Glutamatergic neuron (in vitro differentiated cells): ENCODE data around the gene PCP2. TPM values are rescaled to one million over a fixed set of nuclear protein-coding genes. Genes with fewer than 3 reads are reported as not detected.

Experiments
- DNase-seq: peaks from one replicate; pipeline ENCODE4 v3.0.0; 2022
- H3K27ac Mint-ChIP-seq: one replicate; pipeline ENCODE4 v1.8.0; 2020; ENCODE audit warnings: mild to moderate bottlenecking, mixed read lengths, inconsistent platforms; ENCODE audit not compliant: unreplicated experiment
- H3K27me3 Mint-ChIP-seq: one replicate; pipeline ENCODE4 v1.8.0; 2020; ENCODE audit warnings: mild to moderate bottlenecking, moderate library complexity, mixed read lengths, inconsistent platforms; ENCODE audit not compliant: unreplicated experiment
- H3K36me3 Mint-ChIP-seq: one replicate; pipeline ENCODE4 v1.8.0; 2020; ENCODE audit warnings: mild to moderate bottlenecking, mixed read lengths, inconsistent platforms; ENCODE audit not compliant: unreplicated experiment
- H3K4me1 Mint-ChIP-seq: one replicate; pipeline ENCODE4 v1.8.0; 2020; ENCODE audit warnings: mild to moderate bottlenecking, low read depth, mixed read lengths, inconsistent platforms; ENCODE audit not compliant: unreplicated experiment
- H3K4me3 Mint-ChIP-seq: one replicate; pipeline ENCODE4 v1.8.0; 2020; ENCODE audit warnings: mild to moderate bottlenecking, mixed read lengths, inconsistent platforms; ENCODE audit not compliant: unreplicated experiment
- H3K9me3 Mint-ChIP-seq: one replicate; pipeline ENCODE4 v1.8.0; 2020; ENCODE audit warnings: mild to moderate bottlenecking, moderate library complexity, mixed read lengths, inconsistent platforms; ENCODE audit not compliant: unreplicated experiment
- CTCF ChIP-seq: fragments of 200-600 bp; sonication (generic); IDR thresholded peaks from one replicate; pipeline ENCODE4 v1.5.0; 2021; ENCODE audit not compliant: partially characterized antibody, unreplicated experiment
- total RNA-seq: library from RNA; stranded (reverse); fragmentation: NEBNext Ultra II Directional; extraction: Animal tissue kit (Norgen Biotek cat#: 25700); gene quantifications from one replicate; pipeline ENCODE4 v1.2.1, GENCODE V29; 2021; ENCODE audit not compliant: unreplicated experiment

Gene PCP2
- total RNA-seq, 1 donor from 2014 or later, result not detected

GRCh38 chr19:7619671-7620441 lies 13.7 kb downstream of the PCP2 start:
- peaks cover 3% of the 10 kb centered on the region for H3K27me3 Mint-ChIP-seq
- no peak for DNase-seq
- H3K36me3 Mint-ChIP-seq, result no peaks in the 10 kb centered on the region
- H3K9me3 Mint-ChIP-seq, result peaks cover 7% of the 10 kb centered on the region
- H3K27ac Mint-ChIP-seq, result no peak overlapping the region
- no peak overlapping the region for H3K4me3 Mint-ChIP-seq
- no peaks in the 10 kb centered on the region for H3K4me1 Mint-ChIP-seq
- TF ChIP-seq CTCF, result no peak

GRCh38 chr19:7618771-7619510 lies 14.6 kb downstream of the PCP2 start:
- Mint-ChIP-seq H3K36me3 (no peaks in the 10 kb centered on the region), H3K9me3 (peaks cover 7% of the 10 kb centered on the region), H3K4me3 (peak overlapping the region; percentile 8), H3K27me3 (peaks cover 6% of the 10 kb centered on the region), H3K4me1 (no peaks in the 10 kb centered on the region), H3K27ac (peak overlapping the region; percentile 89)
- DNase-seq, result peak; percentile 43
- no peak for TF ChIP-seq CTCF

GRCh38 chr19:7618348-7618747 lies 15.2 kb downstream of the PCP2 start:
- Mint-ChIP-seq H3K36me3 (no peaks in the 10 kb centered on the region), H3K9me3 (peaks cover 7% of the 10 kb centered on the region), H3K4me3 (peak overlapping the region; percentile 8), H3K27me3 (peaks cover 6% of the 10 kb centered on the region), H3K27ac (peak overlapping the region; percentile 89), H3K4me1 (no peaks in the 10 kb centered on the region)
- no peak for TF ChIP-seq CTCF
- no peak for DNase-seq

GRCh38 chr19:7617735-7618134 lies 15.8 kb downstream of the PCP2 start:
- no peak for DNase-seq
- Mint-ChIP-seq H3K4me3 (no peak overlapping the region), H3K27me3 (peaks cover 6% of the 10 kb centered on the region), H3K36me3 (no peaks in the 10 kb centered on the region), H3K9me3 (peaks cover 7% of the 10 kb centered on the region), H3K4me1 (no peaks in the 10 kb centered on the region), H3K27ac (no peak overlapping the region)
- TF ChIP-seq CTCF, result no peak

- Mint-ChIP-seq H3K4me3 (no peak overlapping the region), H3K27me3 (peaks cover 6% of the 10 kb centered on the region), H3K9me3 (peaks cover 7% of the 10 kb centered on the region), H3K36me3 (no peaks in the 10 kb centered on the region), H3K27ac (no peak overlapping the region), H3K4me1 (no peaks in the 10 kb centered on the region)
- no peak for TF ChIP-seq CTCF
- no peak for DNase-seq
Observed at GRCh38 chr19:7617172-7617571, 16.3 kb downstream of the PCP2 start.
